Immature natural killer cell (primary cell): ENCODE results near the gene ANXA2R. TPM values are rescaled to one million over a fixed set of nuclear protein-coding genes. Genes with fewer than 3 reads are reported as not detected.

Experiments used
- DNase-seq, 3 donors: peaks; one replicate each; pipeline ENCODE4 v3.0.0; 2022; ENCODE audit warnings: mixed read lengths in 1 of 3
- H3K27ac Mint-ChIP-seq, 6 donors: one replicate each; pipeline ENCODE4 v1.8.0; 2020; ENCODE audit warnings: mixed read lengths in 6 of 6, mild to moderate bottlenecking in 5 of 6, inconsistent platforms in 4 of 6, moderate library complexity in 3 of 6
- H3K27me3 Mint-ChIP-seq, 3 donors: one replicate each; pipeline ENCODE4 v1.8.0; 2020 to 2021; ENCODE audit warnings: low read depth in 3 of 3, mild to moderate bottlenecking in 3 of 3, mixed read lengths in 3 of 3, moderate library complexity in 3 of 3, inconsistent platforms in 1 of 3
- H3K36me3 Mint-ChIP-seq, 3 donors: one replicate each; pipeline ENCODE4 v1.8.0; 2020; ENCODE audit warnings: mixed read lengths in 3 of 3, inconsistent platforms in 2 of 3, mild to moderate bottlenecking in 2 of 3
- H3K4me1 Mint-ChIP-seq, 2 donors: one replicate each; pipeline ENCODE4 v1.8.0; 2020; ENCODE audit warnings: inconsistent platforms in 2 of 2, mild to moderate bottlenecking in 2 of 2, mixed read lengths in 2 of 2, moderate library complexity in 1 of 2
- H3K4me3 Mint-ChIP-seq, 5 donors: one replicate each; pipeline ENCODE4 v1.8.0; 2020; ENCODE audit warnings: mild to moderate bottlenecking in 5 of 5, mixed read lengths in 5 of 5, inconsistent platforms in 3 of 5, moderate library complexity in 3 of 5
- H3K9me3 Mint-ChIP-seq, 6 donors: one replicate each; pipeline ENCODE4 v1.8.0; 2020; ENCODE audit warnings: mild to moderate bottlenecking in 6 of 6, mixed read lengths in 6 of 6, inconsistent platforms in 4 of 6, moderate library complexity in 3 of 6
- polyA plus RNA-seq, 3 donors: library from polyadenylated mRNA; unstranded; fragments of 300-500 nt; fragmentation: Illumina TruSeq; gene quantifications; one replicate each; pipeline ENCODE4 v1.2.3, GENCODE V29; 2021

Gene ANXA2R
- polyA plus RNA-seq, 3 donors from 2014 or later = 35.3 to 53.0 (median 44.3) TPM

GRCh38 chr5:42994555-42995359 is 45.4 kb downstream of the ANXA2R start:
- Mint-ChIP-seq H3K27me3 (peaks cover 37 to 53% (median 48%) of the 10 kb centered on the region in 3 donors), H3K27ac (peak overlapping the region; percentile 100), H3K9me3 (no peaks in the 10 kb centered on the region), H3K36me3 (no peaks in the 10 kb centered on the region), H3K4me1 (peaks cover 40 to 45% of the 10 kb centered on the region in 2 donors), H3K4me3 (peak overlapping the region; percentile 87 to 100 (median 99))
- peak; percentile 85 to 89 (median 89) for DNase-seq

DNA sequence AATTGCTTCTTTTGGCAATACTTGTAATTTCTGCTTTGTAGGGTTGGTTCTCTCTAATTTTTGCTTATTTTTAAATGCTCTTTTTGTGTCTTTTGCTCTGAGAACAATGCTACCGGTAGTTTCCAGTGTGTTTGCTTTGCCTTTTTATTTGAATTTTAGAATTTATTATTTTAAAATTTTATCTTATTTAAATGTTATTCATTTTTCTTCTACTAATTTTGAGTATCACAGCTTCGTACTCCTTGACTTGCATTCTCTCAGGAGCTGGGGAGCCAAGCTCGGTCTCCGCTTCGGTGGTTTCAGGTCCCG is 45.9 kb downstream of the ANXA2R start:
- no peak for DNase-seq
- peaks cover 46 to 51% of the 10 kb centered on the region in 2 donors for H3K4me1 Mint-ChIP-seq
- H3K4me3 Mint-ChIP-seq = peak overlapping the region; percentile 87 to 100 (median 99)
- H3K9me3 Mint-ChIP-seq = no peaks in the 10 kb centered on the region
- H3K36me3 Mint-ChIP-seq = no peaks in the 10 kb centered on the region
- H3K27me3 Mint-ChIP-seq = peaks cover 37 to 53% (median 48%) of the 10 kb centered on the region in 3 donors
- peak overlapping the region; percentile 100 for H3K27ac Mint-ChIP-seq

DNA sequence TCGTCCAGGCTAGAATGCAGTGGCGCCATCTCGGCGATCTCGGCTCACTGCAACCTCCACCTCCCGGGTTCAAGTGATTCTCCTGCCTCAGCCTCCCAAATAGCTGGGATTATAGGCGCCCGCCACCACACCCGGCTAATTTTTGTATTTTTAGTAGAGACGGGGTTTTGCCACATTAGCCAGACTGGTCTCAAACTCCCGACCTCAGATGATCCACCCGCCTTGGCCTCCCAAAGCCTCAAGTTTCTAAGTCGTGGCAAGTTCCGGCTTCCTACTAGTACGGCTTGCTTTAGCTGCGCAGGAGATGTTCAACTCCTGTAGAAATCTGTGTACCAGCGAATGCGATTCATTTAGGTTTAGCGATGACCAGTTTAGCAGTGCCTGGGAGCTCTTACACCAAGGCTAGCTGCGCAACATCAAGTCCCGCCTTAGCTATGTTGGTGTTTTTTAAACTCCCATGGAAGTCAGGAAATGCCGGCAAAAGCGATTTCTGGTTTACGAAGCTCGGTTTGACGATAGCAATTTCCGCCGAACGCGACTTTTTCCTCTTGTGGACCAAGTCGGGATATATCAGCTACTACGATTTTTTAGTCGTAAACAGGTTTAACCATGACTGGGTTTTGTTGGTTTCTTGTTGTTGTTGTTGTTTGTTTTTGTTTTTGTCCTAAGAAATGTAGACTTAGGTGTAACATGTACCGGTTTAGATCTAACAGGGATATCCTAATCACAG is 46.4 kb downstream of the ANXA2R start:
- Mint-ChIP-seq H3K27me3 (peaks cover 37 to 53% (median 46%) of the 10 kb centered on the region in 3 donors), H3K27ac (peak overlapping the region; percentile 100), H3K9me3 (no peaks in the 10 kb centered on the region), H3K4me3 (peak overlapping the region; percentile 87 to 100 (median 99)), H3K4me1 (peaks cover 51 to 56% of the 10 kb centered on the region in 2 donors), H3K36me3 (no peaks in the 10 kb centered on the region)
- DNase-seq = peak; percentile 75 to 81 (median 80)

- Mint-ChIP-seq H3K9me3 (no peaks in the 10 kb centered on the region), H3K27ac (peak overlapping the region; percentile 100), H3K4me3 (peak overlapping the region; percentile 87 to 100 (median 99)), H3K4me1 (peaks cover 65 to 67% of the 10 kb centered on the region in 2 donors), H3K27me3 (peaks cover 34 to 53% (median 46%) of the 10 kb centered on the region in 3 donors), H3K36me3 (peaks cover 4 to 5% (median 5%) of the 10 kb centered on the region in 3 donors)
- peak; percentile 88 to 90 (median 89) for DNase-seq
These were observed 47.8 kb downstream of the ANXA2R start for GRCh38 chr5:42992088-42992879.

- Mint-ChIP-seq H3K4me1 (peaks cover 72 to 75% of the 10 kb centered on the region in 2 donors), H3K9me3 (no peaks in the 10 kb centered on the region), H3K36me3 (peaks cover 4 to 9% (median 7%) of the 10 kb centered on the region in 3 donors), H3K4me3 (peak overlapping the region; percentile 87 to 100 (median 99)), H3K27ac (peak overlapping the region; percentile 100), H3K27me3 (peaks cover 34 to 53% (median 46%) of the 10 kb centered on the region in 3 donors)
- DNase-seq = no peak
These were observed 48.6 kb downstream of the ANXA2R start for GRCh38 chr5:42991404-42992087.

- Mint-ChIP-seq H3K27ac (peak overlapping the region; percentile 100), H3K36me3 (peaks cover 4 to 14% (median 12%) of the 10 kb centered on the region in 3 donors), H3K4me1 (peaks cover 78 to 79% of the 10 kb centered on the region in 2 donors), H3K27me3 (peaks cover 34 to 53% (median 46%) of the 10 kb centered on the region in 3 donors), H3K9me3 (no peaks in the 10 kb centered on the region), H3K4me3 (peak overlapping the region; percentile 87 to 100 (median 99))
- no peak for DNase-seq
These were observed 49.2 kb downstream of the ANXA2R start for GRCh38 chr5:42990892-42991291.

Other genes with a start within 250 kb of the ANXA2R start
- gene SELENOP, start 228.4 kb downstream of the ANXA2R start, polyA plus RNA-seq = 1 to 10 TPM in 1 of 3 donors, under 1 TPM in 1, not detected in 1; 0.61 to 2.1 TPM
- 10 to 100 TPM; 30.3 to 49.6 (median 33.8) TPM for gene ZNF131, start 80.6 kb upstream of the ANXA2R start, polyA plus RNA-seq
- under 1 TPM in 1 of 3 donors, not detected in 2; 0.25 TPM for gene NIM1K, start 151.9 kb upstream of the ANXA2R start, polyA plus RNA-seq